Renal cortex interstitium (tissue), 11 donors: ENCODE results near the gene ZSCAN10. TPM values are rescaled to one million over a fixed set of nuclear protein-coding genes. Genes with fewer than 3 reads are reported as not detected.

Source experiments
- DNase-seq, 11 donors: peaks; one replicate each; pipeline ENCODE4 v3.0.0-alpha.2; 2013; ENCODE audit warnings: low read depth in 9 of 11, low spot score in 4 of 11; ENCODE audit errors: extremely low read depth in 1 of 11
- polyA plus RNA-seq, 3 donors: library from polyadenylated mRNA; unstranded; fragments of 120-200 nt; gene quantifications; one replicate each; pipeline ENCODE4 v1.2.1, GENCODE V29; 2013; ENCODE audit not compliant: insufficient read length in 3 of 3

ZSCAN10 gene
- polyA plus RNA-seq, 3 donors: 0.26 to 0.27 TPM; not detected in 1

DNA sequence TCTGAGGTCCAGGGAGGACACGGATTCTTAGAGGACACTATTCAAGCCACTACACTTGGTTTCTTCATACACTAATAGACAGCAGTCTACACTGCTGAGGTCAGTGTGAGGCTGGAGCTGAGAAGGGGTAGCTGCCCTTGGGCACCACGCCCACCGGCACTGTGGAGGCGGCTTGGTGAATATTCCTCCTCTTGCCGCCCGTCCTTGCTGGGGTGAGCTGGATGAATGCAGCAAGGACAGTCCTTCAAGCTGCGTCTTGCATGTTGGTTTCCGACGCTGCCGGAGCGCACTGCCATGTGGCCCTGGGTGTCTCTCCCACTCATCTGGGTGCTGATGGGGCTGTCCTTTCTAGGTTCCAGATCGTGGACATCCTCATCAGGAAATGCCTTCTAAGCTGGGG, 15.9 kb upstream of the ZSCAN10 start:
- DNase-seq: no peak

DNA sequence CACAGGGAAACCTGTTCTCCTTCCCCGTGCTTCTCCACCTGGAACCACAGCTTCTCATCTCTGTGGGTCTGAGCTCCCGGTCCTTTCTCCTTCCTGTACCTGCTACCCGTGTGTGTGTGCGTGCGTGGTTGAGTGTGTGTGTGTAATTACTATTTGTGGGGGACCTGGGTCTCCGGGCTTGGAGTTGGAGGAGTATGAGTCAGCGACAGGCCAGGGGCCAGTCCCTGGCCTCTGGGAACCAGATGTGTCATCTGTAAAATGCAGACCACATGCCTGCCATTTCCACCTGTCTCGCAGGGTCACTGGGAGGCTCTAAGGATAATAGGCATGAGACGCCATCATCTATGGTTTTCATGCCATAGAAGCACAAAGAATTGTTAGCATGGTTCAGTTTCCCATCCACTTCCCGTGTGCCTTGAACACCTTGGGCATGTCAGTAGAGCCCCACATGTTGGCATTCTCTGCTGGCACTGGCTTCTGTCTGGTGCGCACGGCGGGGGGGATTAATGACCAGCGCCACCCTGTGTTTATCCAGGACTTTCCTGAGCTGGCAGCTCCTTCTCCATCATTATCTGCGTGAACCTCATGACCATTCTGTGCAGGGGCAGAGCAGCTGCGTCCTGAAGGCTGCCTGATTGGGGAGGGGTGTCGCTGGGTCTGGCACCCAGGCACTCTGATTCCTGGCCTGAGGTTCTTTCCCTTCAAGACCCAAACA, 14.8 kb upstream of the ZSCAN10 start:
- DNase-seq: no peak

DNA sequence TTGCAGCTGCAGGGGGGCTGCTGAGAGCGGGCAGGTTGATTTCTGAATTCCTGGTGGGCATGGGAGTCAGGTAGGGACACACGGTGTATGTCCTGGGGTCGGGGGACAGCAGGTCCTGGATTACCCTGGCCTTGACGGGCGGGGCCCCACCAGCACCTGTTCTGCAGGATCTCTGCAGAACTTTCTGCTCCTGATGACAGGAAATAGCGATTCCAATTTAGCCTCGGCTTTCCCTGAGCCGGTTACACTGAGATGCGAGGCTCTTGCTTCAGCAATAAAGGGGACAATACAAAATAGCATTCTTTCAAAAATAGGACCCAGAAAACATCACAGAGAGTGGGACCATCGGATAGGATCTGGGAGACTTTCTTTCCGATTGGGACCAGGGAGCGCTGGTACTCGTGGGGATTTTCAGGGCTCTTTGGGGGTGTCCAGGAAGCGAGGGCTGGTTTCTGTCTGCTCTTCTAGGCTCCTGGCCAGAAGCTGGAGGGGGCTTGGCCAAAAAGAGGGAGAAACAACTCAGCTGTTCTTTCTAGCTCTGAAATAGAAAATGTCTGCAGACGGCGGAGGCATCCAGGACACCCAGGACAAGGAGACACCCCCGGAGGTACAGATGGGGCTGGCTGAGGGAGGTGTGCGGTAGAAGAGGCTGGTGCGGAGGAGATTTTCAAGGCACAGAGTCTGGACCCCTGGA, 13.9 kb upstream of the ZSCAN10 start:
- peak in 2 of 11 donors; percentile 52 to 55 for DNase-seq

DNA sequence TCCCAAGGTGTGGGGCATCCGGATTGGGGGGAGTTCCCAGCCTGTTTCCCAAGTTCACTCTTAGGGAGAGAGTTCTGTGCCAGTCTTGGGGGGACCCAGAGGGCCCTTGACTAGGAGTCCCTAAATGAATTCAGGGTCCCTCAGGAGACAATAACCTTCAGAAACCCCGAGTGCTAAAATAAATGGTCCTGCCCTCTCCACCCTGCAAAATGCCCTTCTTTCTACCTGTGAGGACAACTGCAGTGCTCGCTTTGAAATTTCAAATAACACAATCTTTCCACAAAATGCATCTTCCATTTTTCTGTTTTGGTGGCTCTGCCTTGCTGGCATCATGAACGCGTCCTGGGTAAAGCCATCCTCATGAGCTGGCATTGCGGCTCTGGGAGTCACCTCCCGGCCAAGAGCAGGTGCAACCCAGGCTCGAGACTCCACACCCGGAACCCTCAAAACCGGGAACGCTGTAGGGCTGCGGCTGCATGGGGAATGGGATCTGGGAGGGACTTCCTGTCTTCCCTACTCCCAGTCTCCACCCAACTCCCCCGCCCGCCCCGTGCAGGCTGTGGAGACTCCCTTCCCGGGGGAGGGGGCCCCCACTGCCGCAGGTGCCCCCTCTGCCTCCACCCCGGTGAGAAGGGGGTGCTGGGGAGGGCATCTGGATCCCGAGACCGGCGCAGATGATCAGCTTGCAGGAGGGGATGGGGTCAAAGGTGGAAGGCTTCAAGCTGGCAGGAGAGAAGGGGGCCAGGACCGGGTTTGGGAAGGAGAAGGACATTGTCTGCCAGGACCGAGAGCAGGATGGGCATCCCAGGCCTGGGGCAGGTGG, 13.2 kb upstream of the ZSCAN10 start, which contains the start of gene ZNF205:
ZNF205 (plus strand) TSS at position 529 of the 823 bp plus-strand sequence. CDS start 845 bp downstream, outside the sequence.
- DNase-seq: peak in 1 of 11 donors; percentile 82

DNA sequence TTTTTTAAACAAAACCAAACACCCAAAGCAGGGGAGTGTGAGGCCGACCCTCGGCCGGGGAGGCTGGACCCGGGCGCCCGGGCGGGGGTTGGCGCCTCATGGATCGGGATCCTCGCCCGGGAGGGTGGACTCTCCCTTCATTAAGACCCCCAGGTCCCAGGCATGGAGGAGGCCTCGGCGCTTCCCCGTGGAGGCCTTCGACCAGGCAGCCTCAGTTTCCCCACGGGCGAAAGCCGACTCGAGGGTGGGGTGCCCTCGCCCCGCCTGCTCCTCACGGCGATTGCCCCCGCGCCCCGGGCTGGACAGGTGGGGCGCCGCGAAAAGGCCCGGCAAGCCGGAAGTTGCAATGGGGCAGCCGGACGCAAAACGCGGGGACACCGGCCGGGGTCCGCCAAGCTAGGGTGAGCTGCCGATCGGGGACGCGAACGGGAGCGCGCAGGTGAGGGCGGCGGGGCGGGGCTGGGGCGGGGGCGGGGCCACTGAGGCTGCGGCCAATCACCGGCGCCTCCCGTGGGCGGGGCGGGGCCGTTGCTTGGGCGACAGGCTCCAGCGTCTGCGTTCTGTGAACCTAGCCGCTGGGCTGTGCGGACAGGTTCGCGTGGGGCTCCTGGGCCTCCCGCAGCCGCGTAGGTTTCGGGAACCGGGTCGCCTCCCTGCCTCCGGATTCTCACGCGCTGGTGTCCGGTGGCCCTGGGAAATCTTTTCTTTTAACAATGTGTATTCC, 7.3 kb upstream of the ZSCAN10 start:
- DNase-seq: peak in 9 of 11 donors; percentile 73 to 89 (median 86)

DNA sequence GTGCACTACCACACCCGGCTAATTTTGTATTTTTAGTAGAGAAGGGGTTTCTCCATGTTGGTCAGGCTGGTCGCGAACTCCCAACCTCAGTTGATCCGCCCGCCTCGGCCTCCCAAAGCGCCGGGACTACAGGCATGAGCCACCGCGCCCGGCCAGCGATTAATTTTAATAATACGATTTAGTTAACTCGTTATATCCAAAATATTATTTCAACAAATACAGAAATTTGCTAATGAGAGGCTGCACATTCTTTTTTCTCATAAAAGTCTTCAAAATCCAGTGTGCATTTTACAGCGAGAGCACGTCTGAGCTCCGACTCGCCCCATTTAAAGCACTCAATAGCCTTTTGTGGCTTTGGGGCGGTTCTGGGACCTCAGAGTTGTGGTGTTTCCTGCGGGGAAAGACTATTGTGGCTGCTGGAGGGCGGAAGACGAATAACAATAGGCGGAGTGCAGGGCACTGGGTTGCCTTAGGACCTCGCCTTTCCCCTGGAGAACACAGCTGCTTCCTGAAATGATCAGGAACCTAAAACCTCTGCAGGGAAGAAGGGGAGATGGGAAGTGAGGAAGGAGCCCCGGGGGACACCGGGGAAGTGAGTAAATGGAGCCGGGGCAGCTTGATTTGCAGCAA, 2.9 kb upstream of the ZSCAN10 start:
- DNase-seq: no peak

DNA sequence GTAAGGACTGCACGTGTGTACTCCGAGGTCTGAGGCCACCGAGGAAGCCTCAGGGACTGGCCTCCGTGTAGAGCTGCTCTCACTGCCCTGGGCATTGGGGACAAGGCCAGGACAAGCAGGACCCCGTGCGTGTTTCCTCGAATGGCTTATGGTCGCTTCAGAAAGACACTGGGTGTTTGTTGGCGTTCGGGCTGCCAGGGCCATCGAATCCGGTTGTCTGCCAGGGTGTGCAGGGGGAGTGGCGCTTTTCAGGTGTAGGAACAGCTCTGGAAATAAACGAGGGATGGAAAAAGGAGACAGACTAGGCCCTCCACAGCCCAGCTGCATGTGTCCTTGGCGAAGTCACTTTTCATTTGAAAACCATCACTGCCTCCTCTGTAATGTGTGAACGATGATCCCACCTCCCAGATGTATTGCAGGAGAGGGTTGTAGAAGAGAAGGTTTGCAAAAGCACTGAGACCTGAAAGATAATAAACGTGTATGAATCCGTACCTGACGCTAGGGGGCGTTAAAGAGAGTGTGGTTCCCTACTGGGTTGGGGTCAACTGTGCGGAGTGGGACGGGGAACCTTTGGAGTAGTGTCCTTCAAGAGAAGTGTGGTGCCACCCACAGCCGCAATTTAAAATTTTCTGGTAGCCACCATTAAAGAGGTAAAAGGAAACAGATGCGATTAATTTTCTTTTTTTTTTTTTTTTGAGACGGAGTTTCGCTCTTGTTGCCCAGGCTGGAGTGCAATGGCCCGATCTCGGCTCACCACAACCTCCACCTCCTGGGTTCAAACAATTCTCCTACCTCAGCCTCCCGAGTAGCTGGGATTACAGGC, 2.1 kb upstream of the ZSCAN10 start:
- no peak for DNase-seq

DNA sequence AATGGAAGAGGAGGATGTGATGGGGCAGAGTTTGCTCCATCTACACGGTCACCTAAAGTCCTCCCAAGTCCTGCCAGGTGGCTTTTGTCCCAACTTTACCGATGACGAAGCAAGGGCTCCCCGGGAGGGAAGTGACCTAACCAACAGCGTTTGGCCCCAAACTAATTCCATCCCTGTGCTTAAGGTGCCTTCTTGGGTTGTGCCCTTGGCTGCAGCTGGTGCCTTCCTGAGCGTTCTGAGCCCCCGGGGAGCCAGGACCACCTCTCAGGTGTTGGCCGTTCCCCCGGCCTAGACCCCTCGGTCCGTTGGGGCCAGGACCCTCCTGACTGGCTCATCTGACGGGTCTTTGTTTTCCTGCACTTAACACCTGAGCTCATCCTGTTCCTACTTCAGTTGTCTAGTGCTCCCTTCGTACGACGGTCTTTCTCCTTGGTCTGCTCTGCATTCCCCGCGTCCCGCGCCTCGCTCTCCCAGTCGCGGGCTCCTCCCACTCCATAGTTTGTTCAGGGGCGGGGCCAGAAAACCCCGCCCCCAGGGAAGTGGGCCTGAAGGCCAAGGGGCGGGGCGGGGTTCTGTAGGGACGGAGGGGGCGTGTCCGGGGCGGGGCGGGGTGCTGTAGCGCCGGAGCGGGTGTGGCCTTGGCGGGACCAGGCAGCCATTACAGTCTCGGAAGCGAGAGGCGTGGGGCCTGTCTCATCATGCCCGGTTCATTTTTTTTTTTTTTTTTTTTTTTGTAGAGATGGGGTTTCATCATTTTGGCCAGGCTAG, 822 bp upstream of the ZSCAN10 start:
- peak in 7 of 11 donors; percentile 53 to 89 (median 79) for DNase-seq

DNA sequence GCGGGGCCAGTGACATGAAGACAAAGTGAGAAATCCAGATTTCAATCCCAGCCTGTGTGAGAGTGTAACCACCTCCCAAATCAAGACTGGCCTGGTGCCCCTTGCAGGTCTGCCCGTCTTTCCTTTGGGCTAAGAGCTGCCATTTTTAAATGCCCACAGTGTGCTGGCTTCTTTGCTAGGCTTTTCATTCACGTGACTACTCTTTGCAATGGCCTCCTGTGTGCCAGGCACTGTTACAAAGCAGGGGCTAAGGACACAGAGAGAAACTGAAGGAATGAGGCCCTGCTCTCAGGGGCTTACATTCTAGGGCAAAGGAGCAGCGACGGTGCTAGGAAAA, 269 bp upstream of the ZSCAN10 start:
- no peak for DNase-seq

DNA sequence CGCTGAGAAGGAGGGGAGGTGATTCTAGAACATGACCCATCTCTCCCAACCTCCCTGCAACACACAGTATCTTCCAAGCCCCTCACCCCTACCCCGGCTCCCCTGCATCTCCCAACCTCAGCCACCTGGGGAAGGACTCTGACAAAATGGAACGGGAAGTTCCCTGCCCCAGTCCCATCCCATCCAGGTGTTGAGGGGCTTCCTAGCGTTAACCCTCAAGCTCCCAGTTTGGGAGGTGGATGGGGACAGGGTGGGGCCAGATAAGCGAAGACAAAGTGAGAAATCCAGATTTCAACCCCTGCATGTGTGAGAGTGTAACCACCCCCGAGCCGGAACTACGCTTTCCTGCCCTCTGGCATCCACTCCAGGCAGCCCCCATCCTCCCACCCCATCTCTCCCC, 1.8 kb downstream of the ZSCAN10 start:
- no peak for DNase-seq

DNA sequence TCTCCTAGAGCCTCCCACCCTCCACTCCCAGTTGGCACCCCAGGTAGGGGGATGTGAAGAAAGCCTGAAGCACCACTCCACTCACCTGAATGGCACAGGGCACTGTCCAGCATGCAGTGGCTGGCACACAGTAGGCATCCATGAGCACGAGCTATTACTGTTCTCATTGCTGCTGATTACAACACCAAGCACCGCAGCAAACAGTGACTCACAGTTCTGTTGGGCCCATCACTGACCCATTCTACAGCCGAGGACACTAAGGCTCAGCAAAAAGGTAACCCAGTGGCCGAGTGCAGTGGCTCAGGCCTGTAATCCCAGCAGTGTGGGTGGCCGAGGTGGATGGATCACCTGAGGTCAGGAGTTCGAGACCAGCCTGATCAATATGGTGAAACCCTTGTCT, 2.7 kb downstream of the ZSCAN10 start:
- no peak for DNase-seq

DNA sequence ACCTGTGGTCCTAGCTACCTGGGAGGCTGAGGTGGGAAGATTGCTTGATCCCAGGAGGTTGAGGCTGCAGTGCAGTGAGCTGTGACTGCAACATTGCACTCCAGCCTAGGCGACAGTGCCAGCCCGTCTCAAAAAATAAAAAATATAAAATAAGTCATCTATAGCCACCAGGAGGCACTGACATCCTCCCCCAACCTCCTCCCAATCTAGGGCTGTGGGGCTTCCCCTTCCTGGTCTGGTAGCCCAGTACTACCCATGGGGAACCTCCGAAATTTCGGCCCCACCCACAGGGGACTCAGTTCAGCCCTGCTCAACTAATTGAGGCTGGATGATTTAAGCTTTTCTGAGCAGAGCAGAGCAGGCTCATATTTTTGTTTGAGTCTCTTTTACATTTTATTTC, 3.2 kb downstream of the ZSCAN10 start:
- no peak for DNase-seq

DNA sequence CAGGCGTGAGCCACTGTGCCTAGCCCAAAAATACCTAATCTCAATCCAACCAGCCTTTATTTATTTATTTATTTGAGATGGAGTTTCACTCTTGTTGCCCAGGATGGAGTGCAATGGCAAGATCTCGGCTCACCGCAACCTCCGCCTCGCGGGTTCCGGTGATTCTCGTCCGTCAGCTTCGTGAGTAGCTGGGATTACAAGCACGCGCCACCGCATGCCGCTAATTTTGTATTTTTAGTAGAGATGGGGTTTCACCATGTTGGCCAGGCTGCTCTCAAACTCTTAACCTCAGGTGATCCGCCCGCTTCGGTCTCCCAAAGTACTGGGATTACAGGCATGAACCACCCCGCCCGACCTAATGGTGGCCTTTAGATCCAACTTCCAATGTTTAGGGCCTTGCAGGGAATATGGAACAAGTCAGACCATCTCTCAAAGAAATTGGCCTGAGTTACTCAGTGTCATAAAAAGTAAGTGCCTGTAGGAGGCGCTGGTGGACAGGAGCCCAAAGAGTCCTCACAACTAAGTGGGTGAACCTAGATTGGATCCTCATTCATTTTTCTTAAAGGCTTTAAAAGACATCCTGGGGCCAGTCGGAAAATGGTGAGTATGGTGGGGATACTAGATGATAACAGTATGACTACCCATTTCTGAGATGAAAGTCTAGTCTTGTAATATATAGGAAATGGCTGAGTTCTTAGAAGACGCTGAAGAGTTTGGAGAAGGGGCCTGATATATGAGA, 4.6 kb downstream of the ZSCAN10 start:
- DNase-seq: no peak

DNA sequence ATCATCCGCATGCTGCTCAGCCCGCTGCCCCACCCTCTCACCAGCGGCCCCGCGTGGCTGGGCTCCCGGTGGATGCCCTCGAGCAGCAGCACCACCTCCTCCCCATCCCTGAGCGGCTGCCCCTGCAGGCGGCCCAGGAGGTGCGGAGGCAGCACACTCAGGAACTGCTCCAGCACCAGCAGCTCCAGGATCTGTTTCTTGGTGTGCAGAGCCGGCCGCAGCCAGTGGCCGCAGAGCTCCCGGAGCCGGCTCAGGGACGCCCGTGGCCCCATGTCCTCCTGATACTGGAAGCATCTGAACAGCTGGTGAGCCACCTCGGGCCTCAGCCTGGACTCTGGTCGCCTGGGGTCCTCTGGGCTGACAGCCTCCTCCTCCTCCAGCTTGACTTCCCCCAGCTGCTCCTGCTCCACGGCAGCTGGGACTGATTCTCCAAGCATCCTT, 6.6 kb downstream of the ZSCAN10 start:
- peak in 3 of 11 donors; percentile 41 to 63 (median 45) for DNase-seq

DNA sequence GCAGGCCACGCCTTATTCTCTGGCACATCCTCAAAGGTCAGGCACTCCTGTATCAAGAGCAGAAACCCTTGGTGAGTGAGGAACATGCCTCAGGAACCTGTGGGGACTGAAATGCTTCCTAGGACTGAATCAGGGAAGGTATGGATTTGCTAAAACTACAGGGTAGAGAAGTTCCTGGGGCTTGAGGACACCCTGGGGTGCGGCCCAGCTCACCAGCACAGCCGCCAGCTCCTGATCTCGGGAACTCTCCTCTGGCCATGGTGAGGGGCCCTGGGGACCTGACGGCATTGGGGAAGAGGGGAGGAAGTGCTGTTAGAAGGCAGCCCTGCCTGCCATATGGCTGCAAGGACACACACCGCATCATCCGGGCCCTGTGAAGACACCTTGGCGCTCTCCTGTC, 7.5 kb downstream of the ZSCAN10 start:
- DNase-seq: no peak

DNA sequence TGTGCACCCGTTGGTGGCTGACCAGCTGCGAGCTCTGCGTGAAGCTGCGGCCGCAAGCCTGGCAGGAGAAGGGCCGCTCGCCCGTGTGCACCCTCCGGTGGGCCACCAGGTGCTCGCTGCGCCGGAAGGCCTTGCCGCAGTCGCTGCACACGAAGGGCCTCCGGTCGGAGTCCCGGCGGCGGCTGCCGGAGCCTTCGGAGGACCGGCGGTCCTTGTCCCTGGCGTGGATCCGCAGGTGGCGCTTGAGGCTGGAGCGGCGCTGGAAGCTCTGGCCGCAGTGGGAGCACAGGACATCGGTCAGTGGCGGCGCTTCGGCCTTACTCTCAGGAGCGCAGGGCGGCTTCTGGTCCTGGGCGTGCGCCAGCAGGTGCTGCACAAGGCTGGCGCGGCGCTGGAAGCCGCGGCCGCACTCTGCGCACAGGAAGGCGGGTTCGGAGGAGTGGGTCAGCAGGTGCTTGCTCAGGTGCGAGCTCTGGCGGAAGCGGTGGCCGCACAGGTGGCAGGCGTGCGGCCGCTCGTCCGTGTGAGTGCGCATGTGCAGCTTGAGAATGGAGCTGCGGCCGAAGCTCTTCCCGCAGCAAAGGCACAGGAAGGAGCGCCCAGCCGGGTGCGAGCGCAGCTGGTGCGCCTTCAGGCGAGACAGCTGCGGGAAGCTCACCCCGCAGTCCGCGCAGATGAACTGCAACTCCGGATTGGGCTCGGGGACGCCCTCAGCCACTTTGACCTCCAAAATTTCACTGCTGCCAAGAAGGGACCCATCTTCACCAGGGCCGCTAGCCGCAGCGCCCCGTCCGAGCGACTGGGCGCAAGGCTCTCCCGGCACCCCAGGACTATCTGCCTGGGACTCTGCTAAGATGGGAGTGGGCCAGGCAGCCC, 9.1 kb downstream of the ZSCAN10 start:
- no peak for DNase-seq
